Caki2 (cell line): ENCODE measurements around the gene LPP. TPM values are rescaled to one million over a fixed set of nuclear protein-coding genes. Genes with fewer than 3 reads are reported as not detected.

ENCODE experiments used
- DNase-seq: peaks from one replicate; pipeline ENCODE4 v3.0.0-alpha.2; 2015; ENCODE audit warnings: low read depth
- in situ Hi-C: cut with HindIII; loops from 2 replicates; pipeline ENCODE4 v1.10.0; 2016; ENCODE audit warnings: low sequenced_read_pairs, low pct_unique_long_range_greater_than_20kb, mixed read lengths
- total RNA-seq: library from RNA; depleted of rRNA; stranded (reverse); fragments of >200 nt; shearing (Covaris generic); gene quantifications from 2 replicates; pipeline ENCODE4 v1.2.3, GENCODE V29; 2014; ENCODE audit warnings: low replicate concordance

Gene LPP
- total RNA-seq, 1 experiment from 2014 or later: 9.2 TPM

DNA sequence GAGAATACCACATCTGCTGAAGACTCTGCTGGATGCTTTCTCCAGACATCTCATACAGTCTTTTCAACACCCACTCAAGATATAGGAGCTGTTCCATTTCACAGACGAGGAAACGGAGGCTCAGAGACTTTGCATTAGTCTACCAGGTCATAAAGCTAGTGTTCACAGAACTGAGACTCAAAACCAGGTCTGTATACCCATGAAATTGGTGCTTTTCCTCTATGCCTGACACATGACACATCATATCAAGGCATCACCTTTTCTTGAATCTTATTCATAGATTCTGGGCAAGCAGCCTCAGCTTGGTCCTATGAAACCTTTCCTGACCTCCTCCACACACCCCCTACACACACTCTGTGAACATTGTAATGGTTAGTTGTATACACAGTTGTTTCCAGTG lies 101.2 kb downstream of the LPP start:
- no peak for DNase-seq
- in situ Hi-C loops: no loop called here

DNA sequence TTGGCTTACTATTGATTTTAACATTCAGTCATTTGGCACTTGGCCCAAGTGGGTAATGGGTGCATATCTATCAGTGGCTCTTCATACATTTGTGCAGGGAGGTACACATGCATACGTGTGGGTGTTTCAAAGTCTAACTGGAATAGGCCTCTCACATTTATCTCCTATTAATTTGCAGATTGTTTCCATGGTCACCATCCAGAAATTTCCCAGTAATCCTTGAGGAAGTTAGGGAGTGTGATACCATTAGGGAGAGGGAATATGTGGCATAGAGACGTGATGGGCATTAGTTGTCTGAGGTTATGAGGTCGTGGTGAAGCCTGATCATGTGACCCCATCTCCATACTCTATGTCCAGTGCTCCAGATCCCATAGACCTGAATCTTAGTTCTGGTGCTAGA lies 102.8 kb downstream of the LPP start:
- in situ Hi-C loops: no loop called here

DNA sequence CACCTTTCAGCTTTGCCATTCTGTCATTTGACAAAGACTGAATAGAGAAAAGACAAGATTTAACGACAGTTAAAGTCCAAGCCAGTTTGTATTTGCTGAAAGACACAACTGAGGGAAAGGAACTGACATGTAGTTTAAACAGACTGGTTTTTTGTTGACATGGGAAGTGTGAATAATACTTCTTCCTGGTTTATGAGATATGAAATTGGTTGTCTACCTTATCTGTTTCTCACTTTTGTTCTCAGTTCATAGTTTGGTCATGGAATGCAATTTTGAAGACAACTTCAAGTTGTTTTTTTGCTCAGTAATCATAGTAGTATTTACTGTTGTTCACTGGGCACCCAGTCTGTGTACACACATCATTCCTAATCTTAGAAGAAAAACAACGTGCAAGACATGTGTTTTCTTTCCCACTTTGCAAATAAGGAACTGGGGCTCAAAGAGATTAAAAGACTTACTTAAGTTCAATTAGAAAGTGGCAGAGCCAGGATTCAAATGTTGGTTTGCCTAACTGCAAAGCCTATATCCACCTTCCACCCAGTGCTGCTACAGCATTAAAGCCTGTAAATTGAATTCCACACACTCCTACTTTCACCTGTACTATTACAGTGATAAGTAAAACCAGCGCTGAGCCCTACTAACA lies 103.5 kb downstream of the LPP start:
- no peak for DNase-seq
- in situ Hi-C loops: no loop called here

More for the DNA sequence above, 102.8 kb downstream of the LPP start:
- no peak for DNase-seq

- in situ Hi-C loops: no loop called here
- no peak for DNase-seq
These were observed 105.2 kb downstream of the LPP start for GRCh38 chr3:188259191-188259590.

GRCh38 chr3:188259596-188259995 lies 105.6 kb downstream of the LPP start:
- in situ Hi-C loops: no loop called here

DNA sequence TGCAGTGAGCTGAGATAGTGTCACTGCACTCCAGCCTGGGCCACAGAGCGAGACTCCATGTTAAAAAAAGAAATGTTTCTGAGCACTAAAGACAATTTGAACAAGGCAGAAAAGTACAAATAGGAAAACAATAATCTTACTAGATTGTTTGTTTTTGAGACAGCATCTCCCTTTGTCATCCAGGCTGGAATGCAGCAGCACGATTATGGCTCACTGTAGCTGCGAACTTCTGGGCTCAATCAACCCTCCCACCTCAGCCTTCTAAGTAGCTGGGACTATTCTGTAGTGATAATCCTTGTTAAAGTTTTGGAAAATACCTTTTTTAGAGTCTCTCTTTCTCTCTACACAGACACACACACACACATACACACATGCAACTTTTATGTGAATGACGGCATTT lies 107.1 kb downstream of the LPP start:
- in situ Hi-C loops: no loop called here

More at GRCh38 chr3:188259596-188259995, 105.6 kb downstream of the LPP start:
- no peak for DNase-seq

GRCh38 chr3:188262488-188262887 lies 108.5 kb downstream of the LPP start:
- no peak for DNase-seq
- in situ Hi-C loops: no loop called here

More for the DNA sequence above, 107.1 kb downstream of the LPP start:
- no peak for DNase-seq

GRCh38 chr3:188262913-188263683 lies 109.1 kb downstream of the LPP start:
- DNase-seq: no peak
- in situ Hi-C loops: no loop called here

DNA sequence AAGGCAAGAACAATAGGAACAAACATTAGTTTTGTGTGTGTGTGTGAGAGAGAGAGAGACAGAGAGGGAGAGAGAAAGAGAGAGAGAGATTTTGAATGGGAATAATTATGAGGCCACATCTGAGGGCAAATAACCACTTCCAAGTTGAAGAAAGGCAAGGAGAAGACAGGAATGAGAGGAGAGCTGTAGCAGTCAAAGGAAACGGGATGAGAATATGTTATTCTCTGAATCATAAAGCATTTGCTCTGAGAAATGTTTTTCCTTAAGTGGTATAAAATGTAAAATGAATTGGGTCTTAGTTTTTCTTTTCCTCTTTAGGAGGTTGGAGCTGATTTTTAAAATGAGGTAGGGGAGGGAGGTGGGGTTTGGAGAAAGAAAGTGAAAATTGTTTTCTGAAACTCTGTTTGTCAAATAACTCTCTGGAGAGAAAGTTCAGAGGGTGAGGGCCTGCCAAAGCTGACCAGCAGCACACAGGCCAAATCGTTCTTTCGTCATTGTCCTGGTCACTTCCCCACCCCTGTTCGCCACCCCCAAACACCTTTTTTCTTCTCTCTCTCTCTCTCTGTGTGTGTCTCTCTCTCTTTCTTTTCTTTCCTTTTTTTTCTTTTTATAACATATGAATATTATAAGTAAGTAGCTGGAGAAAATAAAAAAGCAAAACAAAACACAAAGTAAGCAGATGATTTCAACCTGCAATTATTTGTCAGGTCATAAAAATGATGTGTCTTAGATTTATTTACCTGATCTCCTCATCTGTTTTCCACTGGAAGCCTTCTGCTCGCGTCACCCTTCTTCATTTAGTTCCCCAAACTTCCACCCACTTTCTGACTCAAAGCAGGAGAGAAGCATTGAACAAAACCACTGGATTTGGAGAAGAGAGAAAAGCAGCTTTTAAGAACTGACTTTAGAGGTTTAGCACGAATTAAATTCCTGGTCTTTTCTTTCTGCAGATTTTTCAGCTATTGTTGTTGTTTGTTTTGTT lies 110.6 kb downstream of the LPP start:
- in situ Hi-C loops: no loop called here
- no peak for DNase-seq

DNA sequence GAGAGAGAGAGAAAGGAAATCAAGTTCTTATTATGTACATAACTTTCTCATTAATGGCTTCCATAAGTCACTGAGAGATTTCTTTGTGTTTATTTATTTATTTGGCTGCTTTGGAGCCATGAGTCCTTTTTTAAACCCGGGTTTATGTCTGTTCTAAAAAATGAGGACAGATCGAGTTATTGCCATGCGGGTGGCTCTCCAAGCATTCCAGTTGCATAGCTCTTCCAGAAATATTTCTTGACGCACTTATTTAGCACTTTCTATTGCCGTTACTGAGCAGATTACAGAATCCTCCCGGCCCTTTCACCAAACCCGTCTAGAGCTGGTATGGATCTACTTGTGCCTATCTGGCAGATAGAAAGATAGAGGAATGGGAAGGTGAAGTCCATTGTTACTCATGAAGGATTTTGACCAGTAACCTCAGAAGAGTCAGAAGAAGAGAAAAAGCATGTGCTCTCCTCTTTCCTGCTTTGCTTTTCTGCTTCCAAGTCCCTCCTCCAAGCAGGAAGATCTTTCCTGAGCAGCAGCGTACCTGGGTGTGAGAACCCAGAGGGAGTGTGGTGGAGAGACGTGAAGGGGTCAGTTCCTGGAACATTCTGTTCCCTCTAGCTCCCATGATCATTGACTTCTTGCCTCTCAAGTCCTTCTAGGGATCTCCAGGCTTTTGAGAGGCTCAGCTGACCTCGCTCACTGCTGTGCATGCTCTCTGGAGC lies 112.8 kb downstream of the LPP start:
- in situ Hi-C loops: no loop called here
- DNase-seq: no peak

DNA sequence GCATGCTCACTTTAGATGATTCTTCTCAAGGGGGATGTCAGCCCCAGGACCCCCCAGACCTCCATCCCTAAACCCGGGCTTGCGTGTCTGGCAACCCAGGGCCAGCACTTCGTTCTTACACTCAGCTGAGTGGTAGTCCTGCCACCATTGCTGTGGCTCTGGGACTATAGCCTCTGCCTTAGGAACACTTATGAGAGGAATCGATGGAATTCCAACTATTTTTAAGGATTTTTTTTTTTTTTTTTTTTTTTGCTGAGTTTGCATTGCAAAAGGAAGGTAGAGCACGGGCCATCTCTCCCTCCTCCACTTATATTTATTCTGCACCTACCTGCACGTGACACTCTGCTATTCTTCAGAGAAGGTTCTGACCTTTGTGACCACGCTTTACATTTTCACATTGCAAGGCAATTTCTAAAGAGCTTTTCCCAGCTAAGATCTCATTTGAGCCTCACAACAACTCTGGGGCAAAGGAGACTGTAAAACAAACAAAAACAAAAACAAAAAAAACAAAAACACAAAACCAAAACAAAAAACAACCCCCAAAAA lies 113.9 kb downstream of the LPP start:
- DNase-seq: peak; percentile 37
- in situ Hi-C loops: no loop called here

DNA sequence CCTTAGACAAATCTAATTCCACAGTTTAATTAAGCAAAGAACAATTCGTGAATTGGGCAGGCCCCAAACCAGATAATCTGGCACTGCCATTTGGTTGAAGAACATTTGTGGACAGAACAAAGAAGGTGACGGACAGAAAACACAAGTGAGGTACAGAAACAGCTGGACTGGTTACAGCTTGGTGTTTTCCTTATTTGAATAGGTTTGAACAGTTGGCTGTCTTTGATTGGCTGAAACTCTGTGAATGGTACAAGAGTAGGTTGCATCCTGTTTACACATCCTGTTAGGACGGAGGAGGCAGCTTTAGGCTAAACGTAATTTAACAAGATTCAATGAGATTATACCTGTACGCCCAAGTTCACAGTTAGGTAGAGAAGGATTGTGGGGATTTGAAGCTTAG lies 114.4 kb downstream of the LPP start:
- in situ Hi-C loops: no loop called here
- no peak for DNase-seq

DNA sequence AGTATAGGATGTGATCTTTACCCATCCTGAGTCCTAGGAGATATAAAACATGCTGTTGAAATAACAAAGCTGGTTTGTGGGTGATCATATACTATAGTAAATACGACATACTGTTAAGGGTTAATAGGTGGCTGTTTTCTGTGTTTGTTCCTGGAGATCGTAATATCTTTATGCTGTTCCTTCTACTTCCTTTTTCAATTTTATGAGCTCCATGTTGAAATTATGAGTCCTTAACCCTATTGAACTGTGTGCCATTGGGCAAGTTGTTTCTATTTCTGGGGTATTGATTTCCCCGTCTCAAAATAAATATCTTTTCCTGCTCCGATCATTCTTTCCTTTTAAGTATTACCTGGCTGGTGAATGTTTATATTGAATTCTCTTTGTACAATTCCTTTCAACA lies 115.1 kb downstream of the LPP start:
- in situ Hi-C loops: no loop called here
- DNase-seq: no peak

DNA sequence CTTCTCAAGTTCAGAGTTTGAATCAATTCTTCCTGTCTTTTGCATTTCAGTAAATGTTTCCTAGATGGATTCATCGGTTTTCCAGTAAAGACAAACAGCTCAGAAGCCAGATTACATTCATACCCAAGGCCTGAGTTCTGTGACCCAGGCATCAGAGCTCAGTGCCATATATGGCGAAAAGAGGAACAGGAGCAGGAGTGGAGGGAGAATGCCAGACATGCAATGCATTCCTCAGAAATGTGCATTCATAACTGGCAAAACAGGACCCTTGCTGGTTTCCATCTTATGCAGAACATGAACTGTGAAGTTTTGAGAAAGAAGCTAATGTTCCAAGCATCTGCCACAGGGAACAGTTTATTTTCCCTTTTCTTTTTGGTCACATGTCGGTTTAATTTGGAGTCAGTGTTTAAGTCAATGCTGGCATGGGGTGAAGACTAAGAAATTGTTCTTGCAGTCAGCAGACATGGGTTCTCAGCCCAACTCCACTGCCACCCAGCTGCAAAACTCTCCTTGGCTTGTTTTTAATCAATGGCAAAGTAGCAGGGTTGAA lies 116.5 kb downstream of the LPP start:
- peak; percentile 58 for DNase-seq

DNA sequence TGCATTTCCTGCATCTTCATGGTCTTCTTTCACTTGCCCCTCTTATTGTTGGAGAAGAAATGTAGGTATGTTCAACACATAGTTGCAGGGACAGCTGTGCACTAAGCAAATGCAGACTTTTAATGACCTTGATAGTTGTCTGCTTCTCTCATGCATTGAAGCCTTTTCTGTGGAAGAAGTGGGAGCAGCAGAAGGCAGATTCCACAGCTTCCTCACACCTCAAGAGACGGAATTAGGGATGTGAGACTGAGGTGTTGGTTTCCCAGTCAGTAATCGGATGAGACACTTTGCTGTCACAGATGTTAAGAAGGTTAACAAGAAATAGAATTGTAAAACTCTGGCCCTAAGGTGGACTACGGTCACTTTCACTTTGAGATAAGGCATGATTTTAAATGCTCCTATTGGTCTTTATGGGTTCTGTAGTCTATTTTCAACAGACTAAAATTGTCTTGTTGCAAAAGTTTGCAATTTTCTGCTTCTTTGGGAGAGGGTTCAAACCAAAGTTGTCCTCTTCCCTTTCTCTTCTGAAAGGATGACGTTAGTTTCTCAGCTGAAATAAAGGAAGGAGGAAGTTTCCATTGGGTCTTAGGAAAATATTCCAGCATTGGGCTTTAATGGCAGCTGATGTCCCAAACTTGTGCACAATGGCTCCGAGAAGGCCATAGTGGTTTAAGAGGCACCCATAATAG lies 117.4 kb downstream of the LPP start:
- no peak for DNase-seq
- in situ Hi-C loops: no loop called here

More for the DNA sequence above, 116.5 kb downstream of the LPP start:
- in situ Hi-C loops: no loop called here

- in situ Hi-C loops: no loop called here
- DNase-seq: peak; percentile 74
These were observed 118.8 kb downstream of the LPP start for GRCh38 chr3:188272481-188273372.
